Subcutaneous adipose tissue (tissue), 4 donors: Measurements from ENCODE around the gene UBASH3B. TPM values are rescaled to one million over a fixed set of nuclear protein-coding genes. Genes with fewer than 3 reads are reported as not detected.

Experiments used
- small RNA-seq: library from RNA; depleted of rRNA; stranded (forward); fragments of <200 nt; gene quantifications from one replicate; pipeline ENCODE3, GENCODE V24; 2016
- total RNA-seq, 4 donors: library from RNA; depleted of rRNA; stranded (reverse); fragments of >200 nt; gene quantifications; one replicate each; pipeline ENCODE4 v1.1.0, GENCODE V29; 2016
- TF ChIP-seq, protein P1 (sequence below): fragments of 450-650 bp; IDR thresholded peaks from one replicate; pipeline ENCODE4 v1.5.1; 2016; ENCODE audit warnings: low read depth, mild to moderate bottlenecking, control low read depth, antibody characterized with exemption, moderate library complexity

The UBASH3B gene
- total RNA-seq, 4 donors from 2014 or later = 2.4 to 15.3 (median 7.1) TPM

DNA sequence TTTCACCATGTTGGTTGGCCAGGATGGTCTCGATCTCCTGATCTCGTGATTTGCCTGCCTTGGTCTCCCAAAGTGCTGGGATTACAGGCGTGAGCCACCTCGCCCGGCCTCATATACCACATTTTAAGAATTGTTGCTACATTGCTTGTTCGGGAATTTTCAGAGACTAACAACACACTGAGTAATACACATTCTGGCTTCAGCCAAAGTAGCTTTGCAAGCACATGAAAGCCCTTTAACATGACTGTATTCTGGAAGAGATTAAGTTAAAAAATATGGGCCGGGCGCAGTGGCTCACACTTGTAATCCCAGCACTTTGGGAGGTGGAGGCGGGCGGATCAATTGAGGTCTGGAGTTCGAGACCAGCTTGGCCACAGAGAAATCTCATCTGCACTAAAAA is 197.7 kb downstream of the UBASH3B start:
- TF ChIP-seq, protein P1, sequence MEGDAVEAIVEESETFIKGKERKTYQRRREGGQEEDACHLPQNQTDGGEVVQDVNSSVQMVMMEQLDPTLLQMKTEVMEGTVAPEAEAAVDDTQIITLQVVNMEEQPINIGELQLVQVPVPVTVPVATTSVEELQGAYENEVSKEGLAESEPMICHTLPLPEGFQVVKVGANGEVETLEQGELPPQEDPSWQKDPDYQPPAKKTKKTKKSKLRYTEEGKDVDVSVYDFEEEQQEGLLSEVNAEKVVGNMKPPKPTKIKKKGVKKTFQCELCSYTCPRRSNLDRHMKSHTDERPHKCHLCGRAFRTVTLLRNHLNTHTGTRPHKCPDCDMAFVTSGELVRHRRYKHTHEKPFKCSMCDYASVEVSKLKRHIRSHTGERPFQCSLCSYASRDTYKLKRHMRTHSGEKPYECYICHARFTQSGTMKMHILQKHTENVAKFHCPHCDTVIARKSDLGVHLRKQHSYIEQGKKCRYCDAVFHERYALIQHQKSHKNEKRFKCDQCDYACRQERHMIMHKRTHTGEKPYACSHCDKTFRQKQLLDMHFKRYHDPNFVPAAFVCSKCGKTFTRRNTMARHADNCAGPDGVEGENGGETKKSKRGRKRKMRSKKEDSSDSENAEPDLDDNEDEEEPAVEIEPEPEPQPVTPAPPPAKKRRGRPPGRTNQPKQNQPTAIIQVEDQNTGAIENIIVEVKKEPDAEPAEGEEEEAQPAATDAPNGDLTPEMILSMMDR = no peak

DNA sequence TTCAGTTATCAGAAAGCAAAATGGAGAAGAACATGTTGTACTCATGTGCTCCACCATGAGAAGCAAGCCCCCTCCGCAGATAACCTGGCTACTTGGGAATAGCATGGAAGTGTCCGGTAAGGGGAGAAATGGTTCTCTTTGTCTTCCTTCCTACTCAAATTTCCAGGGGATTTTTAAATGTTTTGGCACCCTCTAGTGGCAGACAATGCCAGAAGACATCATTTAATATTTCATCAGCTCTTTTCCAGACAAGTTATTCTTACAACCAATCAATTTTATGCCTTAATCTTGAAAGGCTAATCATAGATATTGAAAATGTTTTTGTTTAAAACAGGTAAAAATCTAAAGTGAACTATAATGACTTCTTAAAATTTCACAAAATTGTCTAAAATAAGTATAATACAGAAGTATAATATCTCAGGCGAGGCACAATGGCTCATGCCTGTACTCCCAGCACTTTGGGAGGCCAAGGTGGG is 198.5 kb downstream of the UBASH3B start:
- TF ChIP-seq, protein P1 = no peak

DNA sequence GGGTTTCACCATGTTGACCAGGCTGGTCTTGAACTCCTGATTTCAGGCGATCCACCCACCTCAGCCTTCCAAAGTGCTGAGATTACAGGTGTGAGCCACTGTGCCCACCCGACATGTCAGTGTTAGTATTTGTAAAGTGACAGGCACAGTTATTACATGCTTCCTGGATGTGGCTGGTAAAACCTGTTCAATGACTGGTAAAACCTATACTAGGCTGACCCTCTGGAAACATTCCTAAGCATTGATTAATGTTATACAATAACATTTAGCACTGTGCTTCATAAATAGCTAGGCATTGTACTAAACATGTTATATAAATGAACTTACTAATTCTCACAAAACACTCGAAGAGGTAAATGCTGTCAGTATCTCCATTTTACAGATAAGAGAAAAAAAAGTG is 206.1 kb downstream of the UBASH3B start:
- TF ChIP-seq, protein P1 = no peak

DNA sequence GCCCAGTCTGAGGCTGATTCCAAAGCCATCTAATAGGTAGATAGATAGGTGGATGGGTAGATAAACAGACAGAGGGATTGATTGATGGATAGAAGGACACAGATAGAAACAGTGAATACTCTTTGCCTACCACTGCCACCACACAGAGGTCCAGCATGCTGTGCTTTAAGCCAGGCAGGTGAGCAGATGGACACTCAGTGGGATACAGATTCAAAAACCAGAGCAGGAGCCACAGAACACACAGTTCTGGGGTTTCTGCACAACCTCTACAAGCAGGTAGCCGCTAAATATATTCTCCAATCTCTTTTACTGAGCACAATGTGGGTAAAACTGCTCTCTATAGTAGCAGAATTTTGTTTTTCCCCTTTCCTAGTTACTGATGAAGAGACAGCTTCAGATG is 206.6 kb downstream of the UBASH3B start:
- TF ChIP-seq, protein P1 = no peak

DNA sequence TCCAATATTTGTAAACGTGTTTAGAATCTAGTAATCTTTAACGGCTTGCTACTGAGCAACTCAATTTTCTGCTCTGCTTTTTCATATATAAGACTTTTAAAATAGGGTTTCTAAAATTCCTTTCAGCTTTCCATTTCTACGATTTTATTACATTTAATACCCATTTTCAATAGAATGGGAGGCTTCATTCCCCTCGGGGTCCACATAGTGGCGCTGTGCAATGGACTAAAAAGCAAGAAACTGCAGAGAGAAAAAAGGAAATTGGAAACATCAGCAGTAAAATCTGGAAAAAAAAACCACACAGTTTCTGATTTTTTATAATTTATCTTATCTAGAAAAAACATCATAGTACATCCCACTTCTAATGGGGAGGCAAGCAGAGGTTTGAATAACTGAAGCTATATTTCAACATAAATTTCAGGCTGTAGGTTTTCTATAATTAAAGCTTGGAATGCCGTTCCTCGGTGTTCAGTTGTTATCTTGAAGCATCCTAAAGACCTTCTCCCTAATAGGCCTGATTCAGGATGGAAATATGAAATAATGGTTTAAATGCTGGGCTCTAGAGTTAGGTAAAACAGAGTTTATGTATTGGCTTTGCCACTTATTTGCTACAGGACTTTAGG is 208.3 kb downstream of the UBASH3B start:
- TF ChIP-seq, protein P1 = no peak

Small RNA genes lying within 50 kb of the gene (small RNA-seq; reads per million reads assigned to genes)
- not detected for gene RF01210

Other genes with a start within 250 kb of the UBASH3B start
- 10 to 100 TPM in 1 of 4 donors, 1 to 10 TPM in 1, under 1 TPM in 1, not detected in 1; 0.57 to 17.2 (median 1.3) TPM for gene CRTAM, start 182.8 kb downstream of the UBASH3B start, total RNA-seq
- gene JHY, start 227.0 kb downstream of the UBASH3B start, total RNA-seq = 10 to 100 TPM; 10.8 to 22.5 (median 12.8) TPM